A549 (cell line): ENCODE results near the gene PTPRJ.

Experiments used
- POLR2A ChIP-seq: IDR thresholded peaks from 2 replicates; pipeline ENCODE4 v1.6.1; 2012; ENCODE audit warnings: mild to moderate bottlenecking, low read length
- RAD21 ChIP-seq, 2 experiments: fragments of >200 bp in 1 of 2; sonication (Bioruptor Twin) in 1 of 2; formaldehyde crosslinking in 1 of 2; IDR thresholded peaks in 1 of 2; conservative IDR thresholded peaks in 1 of 2; 2 replicates in 1 of 2; 3 replicates in 1 of 2; pipeline ENCODE4 v1.6.1; 2012 to 2018; ENCODE audit warnings: inconsistent platforms in 1 of 2
- SMC3 ChIP-seq: fragments of >200 bp; sonication (Bioruptor Twin); formaldehyde crosslinking; IDR thresholded peaks from 3 replicates; pipeline ENCODE4 v1.6.1; 2018; ENCODE audit warnings: inconsistent platforms

GRCh38 chr11:47948137-47948536 is 32.2 kb upstream of the PTPRJ start:
- no peak for TF ChIP-seq SMC3
- no peak for TF ChIP-seq RAD21 (conservative IDR thresholded peaks at IDR 0.05 in 1 of 2, IDR thresholded peaks at IDR 0.05 in 1 of 2)
- TF ChIP-seq POLR2A = no peak
